ENCODE results near the gene MT1M. TPM values are rescaled to one million over a fixed set of nuclear protein-coding genes. Genes with fewer than 3 reads are reported as not detected.
"Not testable (repeated sequence)": the region's sequence is repeated elsewhere in the genome, so short reads cannot be mapped to it uniquely, and the experiment has no call there.

MT1M gene
- total RNA-seq, 1 experiment from 2014 or later: not detected

- Histone ChIP-seq H3K36me3 (ENCODE audit: low read depth) (no peaks in the 10 kb centered on the region), H3K9me3 (ENCODE audit: insufficient read depth, low read depth) (no peaks in the 10 kb centered on the region), H3F3A (ENCODE audit: insufficient read depth, low read depth) (peaks cover 4% of the 10 kb centered on the region), H4K20me1 (ENCODE audit: insufficient read depth) (no peaks in the 10 kb centered on the region), H3K27me3 (ENCODE audit: insufficient read depth, low read depth) (peaks cover 8% of the 10 kb centered on the region), H3K27ac (no peak overlapping the region), H3K4me3 (no peak overlapping the region), H2AFZ (no peak overlapping the region), H3K9me2 (ENCODE audit: insufficient read depth) (no peaks in the 10 kb centered on the region), H3K4me2 (no peak overlapping the region), H3K4me1 (replicated peaks; ENCODE audit: insufficient read depth) (peaks cover 15% of the 10 kb centered on the region), H3K79me2 (ENCODE audit: low read depth) (no peaks in the 10 kb centered on the region)
- no TSS peak for BruUV-seq (replicated peaks)
- intact Hi-C loops (cut with micrococcal nuclease; ENCODE audit: unreplicated experiment): no loop called here
- POLR2A ChIA-PET (ENCODE audit: unreplicated experiment): no interaction called here
- CTCF ChIA-PET: no interaction called here
- no peak for DNase-seq
- TF ChIP-seq CTCF (conservative IDR thresholded peaks at IDR 0.05) (no peak), EZH2 (IDR thresholded peaks at IDR 0.05; ENCODE audit: low read depth) (no peak)
Observed at GRCh38 chr16:56664506-56664905, 32.0 kb downstream of the MT1M start.

DNA sequence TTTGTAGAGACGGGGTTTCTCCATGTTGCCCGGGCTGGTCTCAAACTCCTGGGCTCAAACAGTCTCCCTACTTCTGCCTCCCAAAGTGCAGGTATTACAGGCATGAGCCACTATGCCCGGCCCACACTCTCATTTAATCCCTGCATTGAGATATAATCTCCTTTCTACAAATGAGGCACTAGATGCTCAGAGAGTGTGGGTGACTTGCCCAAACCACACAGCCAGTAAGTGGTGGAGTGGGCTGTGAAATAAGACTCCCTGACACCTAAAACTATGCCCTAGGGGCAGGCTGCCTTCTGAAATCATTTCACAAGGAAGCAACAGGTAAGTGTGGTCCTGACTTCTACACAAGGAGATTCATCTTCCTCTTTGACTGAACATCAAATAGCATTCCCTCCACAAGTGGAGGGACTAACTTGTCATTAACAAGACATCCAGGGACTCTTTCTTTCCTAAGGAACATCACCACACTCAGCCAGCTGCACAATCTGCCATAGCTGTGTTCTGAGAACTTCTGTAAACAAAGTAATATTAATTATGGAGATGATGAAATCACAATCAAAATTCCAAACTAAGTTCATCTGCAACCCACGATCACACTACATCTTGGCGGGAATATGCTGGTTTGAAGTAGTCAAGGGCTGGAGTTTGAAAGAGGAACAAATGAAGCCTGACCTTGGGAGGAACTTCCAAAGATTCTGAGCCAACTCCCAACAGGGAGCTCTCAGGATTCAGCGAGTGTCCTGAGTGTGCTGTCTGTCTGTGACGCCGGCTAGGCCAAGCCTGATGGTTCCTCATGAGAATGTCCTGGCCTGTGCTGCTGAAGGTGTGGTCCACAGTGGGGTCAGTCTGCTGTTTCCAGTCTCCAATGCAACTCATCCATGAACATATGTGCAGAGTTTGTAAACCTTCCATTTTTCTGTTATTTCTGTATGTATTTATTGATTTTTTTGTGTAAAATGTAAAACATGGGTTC is 33.1 kb downstream of the MT1M start:
- CTCF ChIA-PET; BruUV-seq (replicated peaks); H3K9me2 ChIP-seq (ENCODE audit: insufficient read depth); H3K27ac ChIP-seq; H3F3A ChIP-seq (ENCODE audit: insufficient read depth, low read depth); POLR2A ChIA-PET (ENCODE audit: unreplicated experiment); H3K36me3 ChIP-seq (ENCODE audit: low read depth); H4K20me1 ChIP-seq (ENCODE audit: insufficient read depth); H3K79me2 ChIP-seq (ENCODE audit: low read depth); H2AFZ ChIP-seq; H3K4me3 ChIP-seq; intact Hi-C loops (cut with micrococcal nuclease; ENCODE audit: unreplicated experiment); H3K9me3 ChIP-seq (ENCODE audit: insufficient read depth, low read depth): not testable (repeated sequence)
- peaks cover 15% of the 10 kb centered on the region for H3K4me1 ChIP-seq (replicated peaks; ENCODE audit: insufficient read depth)
- peaks cover 10% of the 10 kb centered on the region for H3K27me3 ChIP-seq (ENCODE audit: insufficient read depth, low read depth)
- H3K4me2 ChIP-seq: 0 out of 2 replicates have a peak overlapping the region, but pooled peaks have one; percentile 14
- DNase-seq: peak in 1 of 2 experiments; percentile 69

DNA sequence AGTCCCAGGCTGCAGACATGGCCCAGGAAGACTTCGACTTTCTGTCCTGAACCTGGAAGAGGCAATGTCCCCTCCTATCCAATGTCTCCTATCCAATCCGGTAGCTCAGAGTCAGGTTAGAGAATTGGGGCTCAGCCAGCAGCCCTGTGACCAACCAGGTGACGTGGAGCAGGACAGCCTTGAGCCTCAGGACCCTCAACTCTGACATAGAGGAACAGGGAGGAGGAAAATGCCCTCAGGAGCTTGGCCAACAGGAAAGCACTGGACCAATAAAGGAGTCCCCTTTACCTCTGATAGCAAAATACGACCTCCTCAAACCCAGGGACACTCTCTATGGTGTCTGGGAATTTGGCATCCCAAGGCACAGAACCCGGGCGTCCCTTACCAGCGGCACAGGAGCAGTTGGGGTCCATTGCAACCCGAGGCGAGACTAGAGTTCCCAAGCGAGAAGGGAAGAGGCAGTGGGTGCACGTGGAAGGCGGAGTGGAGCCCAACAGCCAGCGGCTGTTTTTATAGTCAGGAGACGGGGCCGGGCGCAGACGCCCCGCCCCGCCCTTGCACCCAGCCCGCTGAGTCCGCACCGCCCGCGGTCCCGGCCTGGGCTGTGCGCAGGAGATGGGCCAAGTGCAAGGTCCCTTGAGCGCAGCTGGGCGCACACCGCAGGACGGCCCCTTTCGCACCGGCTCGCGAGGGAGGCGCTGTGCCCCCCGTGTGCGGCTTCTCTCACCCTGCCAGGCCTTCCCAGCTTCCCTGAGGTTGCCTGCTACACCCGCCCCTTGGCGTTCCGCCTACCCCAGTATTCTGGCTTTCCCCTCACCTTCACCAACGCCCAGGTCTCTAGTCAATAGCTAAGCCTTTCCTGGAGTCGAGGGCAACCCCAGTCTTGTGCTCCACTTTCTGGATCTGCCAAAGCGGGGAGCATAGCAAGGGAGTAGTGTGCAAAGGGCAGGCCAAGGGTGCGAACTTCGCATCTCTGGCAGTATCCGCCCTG is 35.4 kb downstream of the MT1M start, which contains the start of gene MT1G:
Gene MT1G (minus strand): TSS at position 485 of the 991 bp plus-strand sequence. CDS start 72 bp downstream, at position 413.
- Histone ChIP-seq H4K20me1 (ENCODE audit: insufficient read depth) (no peaks in the 10 kb centered on the region), H3K27ac (no peak within 1 kb of the TSS), H3K79me2 (ENCODE audit: low read depth) (no peaks in the 10 kb centered on the region), H3K4me3 (no peak within 1 kb of the TSS), H3K36me3 (ENCODE audit: low read depth) (no peaks in the 10 kb centered on the region), H3K27me3 (ENCODE audit: insufficient read depth, low read depth) (peaks cover 10% of the 10 kb centered on the region), H3K4me1 (replicated peaks; ENCODE audit: insufficient read depth) (peaks cover 15% of the 10 kb centered on the region), H3K9me2 (ENCODE audit: insufficient read depth) (no peaks in the 10 kb centered on the region), H3F3A (ENCODE audit: insufficient read depth, low read depth) (peaks cover 4% of the 10 kb centered on the region), H2AFZ (no peak within 1 kb of the TSS), H3K9me3 (ENCODE audit: insufficient read depth, low read depth) (no peaks in the 10 kb centered on the region), H3K4me2 (no peak within 1 kb of the TSS)
- ChIA-PET POLR2A (ENCODE audit: unreplicated experiment) (no interaction called here), CTCF (no interaction called here)
- intact Hi-C loops (cut with micrococcal nuclease; ENCODE audit: unreplicated experiment): no loop called here
- DNase-seq: no peak
- no TSS peak for BruUV-seq (replicated peaks)
- no peak for TF ChIP-seq CTCF (conservative IDR thresholded peaks at IDR 0.05)
- no peak for TF ChIP-seq EZH2 (IDR thresholded peaks at IDR 0.05; ENCODE audit: low read depth)

Data from PC-9 (cell line).